Psoas muscle (tissue), 8 donors: ENCODE measurements around the gene KCNJ15. TPM values are rescaled to one million over a fixed set of nuclear protein-coding genes. Genes with fewer than 3 reads are reported as not detected.

Source experiments
- ATAC-seq, 4 donors: fragments of 200-7000 bp; cut with Tn5 transposase; one replicate each; pipeline ENCODE4 v1.9.1; 2020; ENCODE audit warnings: moderate library complexity in 3 of 4, mild to moderate bottlenecking in 2 of 4
- DNase-seq, 2 donors: peaks; one replicate each; pipeline ENCODE4 v3.0.0-alpha.2; 2020
- H3K27ac ChIP-seq: fragments of 200-600 bp; one replicate; pipeline ENCODE4 v1.8.0; 2022
- H3K27me3 ChIP-seq, 3 donors: fragments of 200-600 bp in 1 of 3; one replicate each; pipeline versions ENCODE4 v1.6.1 to v1.8.0; 2013 to 2022; ENCODE audit warnings: low read length in 2 of 3, mild to moderate bottlenecking in 2 of 3, moderate library complexity in 1 of 3; ENCODE audit not compliant: insufficient read depth in 3 of 3
- H3K36me3 ChIP-seq, 2 donors: fragments of 200-600 bp in 1 of 2; one replicate each; pipeline versions ENCODE4 v1.6.1 to v1.8.0; 2013 to 2022; ENCODE audit warnings: low read depth in 1 of 2, mild to moderate bottlenecking in 1 of 2, moderate library complexity in 1 of 2; ENCODE audit not compliant: insufficient read depth in 1 of 2
- H3K4me1 ChIP-seq: fragments of 200-600 bp; one replicate; pipeline ENCODE4 v1.8.0; 2022
- H3K4me3 ChIP-seq: fragments of 200-600 bp; one replicate; pipeline ENCODE4 v1.8.0; 2022; ENCODE audit warnings: mild to moderate bottlenecking
- H3K9me3 ChIP-seq: fragments of 200-600 bp; one replicate; pipeline ENCODE4 v1.8.0; 2022
- WGBS, 3 donors: extraction: QIAGEN DNeasy Blood & Tissue Kit; methylation state at CpG; one replicate each; pipeline versions ENCODE4 v1.1.6 to v1.1.7; 2013; 5-methylcytosine and 5-hydroxymethylcytosine counted together
- intact Hi-C, 2 donors: fragments of 100-400 bp; cut with DNase I; formaldehyde crosslinking; loops; one replicate each; pipeline versions ENCODE4 v1.11.0 to v1.14.2; 2022
- polyA plus RNA-seq, 3 donors: library from polyadenylated mRNA; stranded (reverse); fragments of 200-250 nt; gene quantifications; one replicate each; pipeline ENCODE4 v1.2.3, GENCODE V29; 2013
- total RNA-seq, 4 donors: library from RNA; stranded (reverse); fragmentation: NEBNext Ultra II Directional in 2 of 4; extraction: Animal tissue kit (Norgen Biotek cat#: 25700) in 2 of 4; gene quantifications; one replicate each; pipeline versions ENCODE4 v1.2.1 to v1.2.4, GENCODE V29; 2021 to 2023
- TF ChIP-seq, protein P1 (sequence below): fragments of 200-600 bp; IDR thresholded peaks from one replicate; pipeline ENCODE4 v1.8.0; 2022; ENCODE audit warnings: antibody characterized with exemption
- donor health status: healthy with polysubstance abuse.
- donor health status: DM: no; HTN: no; CAD: no; lungs with moderate emphysema.
- donor health status: Bipolar disorder and iron deficiency.
- donor health status: healthy.
- donor health status: DM: yes; HTN: yes; CAD: no.
- donor health status: DM: no; HTN: no; CAD: no.
- donor health status: DM: no; HTN: no; CAD: no.
- donor health status: DM: yes; HTN: yes; CAD: no.

Gene KCNJ15
- total and polyA plus RNA-seq, 7 donors: 0.04 to 1.0 (median 0.16) TPM

DNA sequence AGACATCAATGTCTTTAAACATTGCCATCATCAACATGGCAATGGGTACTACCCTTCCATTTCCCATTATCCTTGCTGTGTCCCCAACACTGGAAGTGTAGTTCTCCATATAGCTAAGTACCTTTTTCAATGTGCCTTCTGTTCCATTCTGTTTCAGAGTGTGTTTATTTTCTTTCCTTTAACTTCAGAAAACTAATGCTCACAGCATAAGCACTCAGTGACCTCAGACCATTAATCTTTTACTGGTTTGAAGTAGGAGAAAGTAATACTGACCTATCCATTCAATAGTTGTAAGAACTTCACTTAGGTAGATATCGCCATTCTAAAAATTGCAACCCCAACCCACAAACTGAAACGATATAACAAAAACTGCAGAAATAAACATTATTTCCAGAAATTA, 37.8 kb downstream of the KCNJ15 start:
- peaks cover 0 to 1% (median 0%) of the 10 kb centered on the region in 3 donors for H3K27me3 ChIP-seq
- H3K4me1 ChIP-seq: no peaks in the 10 kb centered on the region
- no peaks in the 10 kb centered on the region for H3K36me3 ChIP-seq
- intact Hi-C loops: no loop called here
- no peak for ATAC-seq
- no peak overlapping the region for H3K27ac ChIP-seq
- TF ChIP-seq, protein P1, sequence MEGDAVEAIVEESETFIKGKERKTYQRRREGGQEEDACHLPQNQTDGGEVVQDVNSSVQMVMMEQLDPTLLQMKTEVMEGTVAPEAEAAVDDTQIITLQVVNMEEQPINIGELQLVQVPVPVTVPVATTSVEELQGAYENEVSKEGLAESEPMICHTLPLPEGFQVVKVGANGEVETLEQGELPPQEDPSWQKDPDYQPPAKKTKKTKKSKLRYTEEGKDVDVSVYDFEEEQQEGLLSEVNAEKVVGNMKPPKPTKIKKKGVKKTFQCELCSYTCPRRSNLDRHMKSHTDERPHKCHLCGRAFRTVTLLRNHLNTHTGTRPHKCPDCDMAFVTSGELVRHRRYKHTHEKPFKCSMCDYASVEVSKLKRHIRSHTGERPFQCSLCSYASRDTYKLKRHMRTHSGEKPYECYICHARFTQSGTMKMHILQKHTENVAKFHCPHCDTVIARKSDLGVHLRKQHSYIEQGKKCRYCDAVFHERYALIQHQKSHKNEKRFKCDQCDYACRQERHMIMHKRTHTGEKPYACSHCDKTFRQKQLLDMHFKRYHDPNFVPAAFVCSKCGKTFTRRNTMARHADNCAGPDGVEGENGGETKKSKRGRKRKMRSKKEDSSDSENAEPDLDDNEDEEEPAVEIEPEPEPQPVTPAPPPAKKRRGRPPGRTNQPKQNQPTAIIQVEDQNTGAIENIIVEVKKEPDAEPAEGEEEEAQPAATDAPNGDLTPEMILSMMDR: no peak
- WGBS, 3 donors: 95 to 96% (median 95%) methylated on average over 2 of the region's 2 CpGs
- no peak for DNase-seq
- H3K9me3 ChIP-seq: no peaks in the 10 kb centered on the region
- no peak overlapping the region for H3K4me3 ChIP-seq

DNA sequence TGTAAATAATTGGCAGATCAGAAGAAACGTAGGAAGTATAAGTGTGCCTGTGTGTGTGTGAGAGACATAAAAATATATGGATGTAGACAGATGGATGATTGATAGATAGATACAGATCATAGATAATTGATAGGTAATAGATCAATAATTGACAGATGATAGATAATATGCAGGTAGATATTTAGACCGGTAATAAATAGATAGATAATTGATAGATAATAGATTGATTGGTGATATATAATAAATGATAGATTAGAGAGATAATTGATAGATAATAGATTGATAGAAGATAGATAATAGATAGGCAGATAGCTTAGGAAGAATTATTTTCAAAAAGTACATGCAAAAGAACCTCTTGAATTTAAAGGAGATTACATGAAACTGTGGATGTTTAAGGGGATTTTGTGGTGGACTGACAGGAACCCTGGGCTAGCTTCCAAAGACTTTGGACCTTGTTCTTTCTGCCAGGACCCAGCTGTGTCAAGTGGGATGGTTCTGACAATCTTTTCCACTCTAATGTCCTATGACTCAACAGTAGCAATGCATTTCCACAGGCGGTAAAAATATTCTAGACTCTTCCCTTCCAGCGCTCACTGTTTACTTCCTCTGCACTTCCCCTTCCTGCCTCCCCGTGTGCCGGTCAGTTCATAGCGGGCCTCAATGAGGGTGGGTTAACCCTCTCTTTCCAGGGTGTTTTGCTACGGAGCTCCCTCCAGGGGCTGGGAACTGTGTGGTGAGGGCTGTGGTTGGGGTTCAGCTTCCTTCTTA, 39.4 kb downstream of the KCNJ15 start:
- WGBS, 3 donors: 21 to 26% (median 23%) methylated on average over 8 of the region's 8 CpGs
- H3K4me1 ChIP-seq: no peaks in the 10 kb centered on the region
- intact Hi-C loops: no loop called here
- ATAC-seq (peak in 1 of 4 donors; percentile 39), DNase-seq (no peak)
- H3K9me3 ChIP-seq: no peaks in the 10 kb centered on the region
- no peak overlapping the region for H3K4me3 ChIP-seq
- TF ChIP-seq, protein P1: no peak
- no peaks in the 10 kb centered on the region for H3K36me3 ChIP-seq
- peak overlapping the region; percentile 2 for H3K27ac ChIP-seq
- H3K27me3 ChIP-seq: peaks cover 0 to 7% (median 0%) of the 10 kb centered on the region in 3 donors

DNA sequence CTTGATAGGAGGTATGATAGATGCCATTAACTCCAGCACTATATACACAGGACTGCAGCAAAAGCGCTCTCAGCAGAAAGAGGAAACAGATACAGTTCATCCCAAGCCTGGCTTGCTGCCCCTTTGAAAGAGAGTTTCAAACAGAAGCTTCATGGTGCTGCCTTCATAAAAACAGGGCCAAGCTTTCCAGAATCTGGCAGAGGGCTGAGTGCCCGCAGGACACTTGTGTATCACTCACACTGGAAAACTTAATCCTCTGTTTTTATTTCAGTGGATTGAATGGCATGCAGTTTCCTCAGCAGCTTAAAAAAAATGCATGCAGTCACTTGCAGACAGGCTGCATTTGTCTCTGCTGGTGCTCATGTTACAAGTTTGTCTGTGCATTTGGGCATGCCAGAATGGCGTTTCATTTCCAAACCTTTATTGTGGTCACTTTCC, 40.4 kb downstream of the KCNJ15 start:
- DNase-seq (no peak), ATAC-seq (peak in 1 of 4 donors; percentile 22)
- intact Hi-C loops: no loop called here
- WGBS, 3 donors: 8 to 15% (median 13%) methylated on average over 3 of the region's 3 CpGs
- H3K27ac ChIP-seq: no peak overlapping the region
- H3K27me3 ChIP-seq: peaks cover 0 to 7% (median 0%) of the 10 kb centered on the region in 3 donors
- H3K4me3 ChIP-seq: no peak overlapping the region
- H3K36me3 ChIP-seq: no peaks in the 10 kb centered on the region
- H3K4me1 ChIP-seq: no peaks in the 10 kb centered on the region
- H3K9me3 ChIP-seq: no peaks in the 10 kb centered on the region
- TF ChIP-seq, protein P1: no peak

DNA sequence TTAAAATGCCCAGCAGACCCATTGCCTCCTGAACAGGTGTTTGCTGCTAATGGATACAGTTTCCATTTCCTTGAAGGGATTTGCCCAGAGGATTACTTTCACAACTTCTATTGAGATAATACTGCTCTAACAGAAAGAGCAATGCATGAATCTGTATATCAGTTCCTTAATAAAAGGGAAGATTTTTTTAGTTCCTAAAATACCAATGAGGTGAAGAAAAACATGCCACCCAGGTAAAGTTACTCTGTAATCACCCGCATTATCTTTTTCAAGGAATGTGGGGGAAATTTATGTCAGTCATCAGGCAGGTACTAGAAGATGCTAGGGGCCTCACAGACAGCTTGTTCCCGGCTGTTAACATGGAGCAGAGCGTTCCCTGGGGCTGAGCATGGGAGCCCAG, 41.1 kb downstream of the KCNJ15 start:
- 78 to 87% (median 81%) methylated on average over 3 of the region's 3 CpGs for WGBS, 3 donors
- TF ChIP-seq, protein P1: no peak
- ATAC-seq (no peak), DNase-seq (no peak)
- Histone ChIP-seq H3K4me3 (no peak overlapping the region), H3K36me3 (no peaks in the 10 kb centered on the region), H3K27ac (no peak overlapping the region), H3K9me3 (no peaks in the 10 kb centered on the region), H3K4me1 (no peaks in the 10 kb centered on the region), H3K27me3 (peaks cover 0 to 7% (median 0%) of the 10 kb centered on the region in 3 donors)
- intact Hi-C loops: no loop called here
